Hematopoietic multipotent progenitor cell treated with erythropoietin and hydrocortisone succinate and interleukin-3 and kit ligand, for 15 days (in vitro differentiated cells): ENCODE results near the gene TMEM140.

ENCODE experiments used
- DNase-seq: peaks from one replicate; pipeline ENCODE4 v3.0.0-alpha.2; 2015; ENCODE audit warnings: low spot score

TMEM140 gene

DNA sequence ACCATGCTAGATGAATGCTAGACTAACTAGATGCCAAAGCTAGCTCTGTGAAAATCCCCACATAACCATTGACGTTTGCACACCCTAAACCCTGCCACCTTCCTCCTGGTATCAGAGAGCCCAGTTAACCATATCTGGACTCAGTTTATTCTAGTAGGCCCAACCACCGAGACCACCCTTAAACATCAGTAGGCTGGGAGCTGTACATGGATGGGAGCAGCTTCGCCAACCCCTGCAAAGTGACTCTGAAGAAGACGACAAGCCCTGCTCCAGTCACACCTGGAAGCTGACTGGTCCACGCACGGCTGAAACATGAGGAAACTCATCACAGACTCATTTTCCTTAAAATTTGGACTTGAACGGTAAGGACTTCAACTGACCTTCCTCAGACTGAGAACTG is 27.1 kb downstream of the TMEM140 start:
- DNase-seq = no peak

DNA sequence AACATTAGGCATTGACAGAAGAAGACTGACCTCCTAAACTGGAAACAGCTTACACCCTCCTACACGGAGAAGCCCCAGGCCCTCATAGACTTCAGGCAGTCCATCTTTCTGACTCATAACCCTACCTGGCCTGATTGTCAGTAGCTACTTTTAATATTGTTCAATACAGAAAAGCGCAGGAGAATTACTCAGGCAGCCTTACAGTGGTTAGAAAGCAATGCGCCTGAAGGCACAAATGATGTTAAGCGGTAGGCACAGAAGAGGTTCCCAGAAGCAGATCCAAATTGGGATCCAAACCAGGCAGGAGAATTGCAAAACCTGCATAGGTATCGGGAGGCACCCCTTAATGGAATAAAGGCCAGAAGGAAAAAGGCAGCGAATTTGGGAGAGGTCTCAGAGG is 28.1 kb downstream of the TMEM140 start:
- DNase-seq = no peak

GRCh38 chr7:135177028-135177696 is 29.3 kb downstream of the TMEM140 start:
- DNase-seq = no peak

DNA sequence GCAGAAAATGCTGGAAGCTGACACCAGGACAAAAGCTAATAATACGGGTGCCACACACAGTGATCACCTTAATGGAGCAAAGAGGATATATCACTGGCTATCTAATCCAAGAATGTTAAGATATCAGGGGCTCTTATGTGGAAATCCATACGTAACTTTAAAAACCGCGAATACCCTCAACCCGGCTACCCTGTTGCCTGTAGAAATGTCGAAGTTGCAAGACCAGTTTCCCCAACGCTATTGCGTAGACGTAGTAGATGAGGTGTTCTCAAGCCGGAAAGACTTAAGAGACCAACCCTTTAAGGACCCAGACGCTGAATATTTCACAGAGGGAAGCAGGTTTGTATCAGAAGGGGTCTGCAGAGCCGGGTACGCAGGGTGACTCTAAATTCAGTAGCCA is 30.5 kb downstream of the TMEM140 start:
- no peak for DNase-seq

GRCh38 chr7:135179321-135179925 is 31.6 kb downstream of the TMEM140 start:
- no peak for DNase-seq

DNA sequence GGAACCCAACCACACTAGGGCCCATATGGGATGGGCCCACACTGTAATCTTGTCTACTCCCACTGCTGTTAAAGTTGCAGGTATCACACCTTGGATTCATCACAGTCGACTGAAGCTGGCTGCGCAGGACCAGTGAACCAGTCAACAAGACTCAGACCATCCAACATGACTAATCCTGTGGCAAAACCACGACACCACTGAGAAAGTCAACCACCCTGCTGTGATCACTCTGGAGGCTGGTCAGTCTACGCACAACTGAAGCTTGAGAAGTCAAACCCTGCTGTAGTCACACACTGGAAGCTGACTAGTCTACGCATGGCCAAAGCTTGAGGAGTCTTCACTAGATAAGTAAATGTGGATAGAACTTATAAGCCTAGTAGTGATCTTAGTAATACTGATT is 32.2 kb downstream of the TMEM140 start:
- no peak for DNase-seq

- no peak for DNase-seq
These were observed 33.5 kb downstream of the TMEM140 start for GRCh38 chr7:135181261-135181928.

DNA sequence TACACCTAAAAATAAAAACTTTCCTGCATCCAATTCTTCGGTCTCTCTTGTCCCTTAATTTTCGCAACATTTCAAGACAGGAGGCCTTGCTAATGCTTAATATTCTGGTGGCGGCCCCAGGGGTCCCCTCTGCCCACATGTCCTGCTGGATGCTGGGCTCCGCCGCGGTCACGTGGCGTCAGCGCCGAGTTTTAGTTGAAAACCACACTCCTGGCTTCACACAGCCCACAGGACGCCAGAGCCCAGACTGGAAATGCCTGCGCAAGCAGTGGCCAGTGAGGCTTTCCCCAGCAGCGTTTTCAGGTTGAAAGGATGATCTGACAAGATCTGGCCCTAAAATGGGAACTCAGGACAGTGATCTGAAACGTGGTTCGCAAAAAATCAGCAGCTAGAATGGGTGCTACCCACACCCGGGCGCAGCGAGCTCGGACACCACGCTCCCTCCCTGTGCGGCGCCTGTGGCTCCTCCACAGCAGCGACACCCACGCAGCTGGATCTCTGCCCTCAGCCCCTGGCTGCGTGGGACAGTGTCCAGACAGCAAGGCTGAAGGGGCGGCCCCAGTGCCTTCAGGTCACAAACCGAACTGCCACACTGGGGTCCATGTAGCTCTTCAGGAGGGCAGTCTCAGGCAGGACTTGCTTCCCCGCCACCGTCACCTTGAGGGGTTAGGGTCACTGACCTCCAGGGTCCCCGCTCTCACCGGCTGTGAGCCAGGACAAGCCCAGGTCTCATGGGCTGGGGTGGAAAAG is 34.2 kb downstream of the TMEM140 start:
- DNase-seq = no peak

GRCh38 chr7:135183478-135183877 is 35.6 kb downstream of the TMEM140 start:
- DNase-seq = no peak

- no peak for DNase-seq
These were observed 36.5 kb downstream of the TMEM140 start for GRCh38 chr7:135184254-135184841.

- DNase-seq = no peak
These were observed 37.8 kb downstream of the TMEM140 start for GRCh38 chr7:135185471-135186260.

- no peak for DNase-seq
These were observed 38.3 kb downstream of the TMEM140 start for GRCh38 chr7:135186261-135186540.

GRCh38 chr7:135186841-135187253 is 39.0 kb downstream of the TMEM140 start:
- DNase-seq = no peak

- no peak for DNase-seq
These were observed 40.6 kb downstream of the TMEM140 start for GRCh38 chr7:135188298-135188984.

DNA sequence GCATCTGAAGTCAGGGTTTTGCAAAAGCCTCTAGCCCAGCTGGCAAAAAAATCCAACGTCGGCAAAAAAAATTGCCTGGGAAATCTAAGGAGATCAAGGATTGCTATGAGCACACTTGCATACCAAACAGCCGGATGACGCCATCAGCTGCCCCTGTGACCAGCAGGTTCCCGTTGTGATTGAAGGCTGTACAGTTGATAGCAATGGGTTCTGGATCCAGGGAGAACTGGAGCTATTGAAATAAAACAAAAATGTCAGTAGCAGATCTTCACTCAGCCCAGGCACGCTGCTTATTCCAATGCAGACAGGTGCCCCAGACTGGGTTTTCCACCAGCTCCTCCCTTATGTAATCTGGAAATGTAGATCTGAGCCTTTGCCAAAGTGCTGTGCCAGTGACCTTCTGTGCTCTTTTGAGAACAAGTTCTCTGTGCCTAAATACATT is 41.4 kb downstream of the TMEM140 start:
- DNase-seq = no peak

- DNase-seq = no peak
These were observed 42.1 kb downstream of the TMEM140 start for GRCh38 chr7:135189961-135190360.

DNA sequence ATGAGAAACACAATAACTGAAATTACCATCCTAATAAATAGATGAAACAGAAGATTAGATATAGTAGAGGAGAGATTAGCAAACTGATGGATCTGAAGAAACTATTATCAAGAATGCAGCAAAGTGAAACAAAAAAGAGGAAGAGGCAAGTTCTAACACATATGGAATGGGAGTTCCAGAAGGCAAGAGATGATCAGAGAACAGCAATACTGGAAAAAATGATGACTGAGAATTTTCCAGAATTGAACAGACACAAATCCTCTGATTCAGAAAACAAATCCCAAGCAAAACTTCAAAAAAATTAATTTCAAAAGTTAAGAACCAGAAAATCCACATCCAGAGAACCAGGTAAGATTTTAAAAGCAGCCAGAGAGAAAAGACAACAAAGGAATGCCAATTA is 42.8 kb downstream of the TMEM140 start:
- DNase-seq = no peak

DNA sequence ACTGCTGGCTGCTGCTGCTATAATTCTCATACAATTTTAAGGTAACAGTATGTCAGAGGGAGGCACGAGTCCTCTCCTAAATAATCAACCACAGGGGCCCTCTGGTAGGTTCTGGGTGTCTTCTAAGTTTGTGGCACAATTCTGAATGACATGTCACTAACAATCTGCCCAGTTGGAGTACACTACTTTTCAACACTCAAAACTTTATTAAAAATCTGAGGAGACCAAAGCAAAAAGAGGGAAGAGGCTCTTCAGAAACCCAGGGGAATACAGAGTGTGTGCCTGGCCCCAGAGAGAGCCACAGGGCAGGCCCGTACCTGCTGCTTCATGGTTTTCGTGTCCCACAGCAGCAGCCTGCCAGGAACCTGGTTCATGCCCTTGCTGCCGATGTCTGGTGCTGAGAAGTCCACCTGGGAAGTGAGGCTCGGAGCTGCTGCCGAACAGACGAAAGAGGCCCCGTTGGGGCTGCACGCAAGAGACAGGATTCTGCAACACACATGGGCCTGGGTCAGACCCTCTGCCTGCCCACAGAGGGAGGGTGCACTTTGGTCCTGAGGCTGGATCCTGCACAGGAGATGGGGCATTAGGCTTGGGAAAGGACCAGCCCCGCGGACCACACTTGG is 45.2 kb downstream of the TMEM140 start:
- DNase-seq = no peak

GRCh38 chr7:135193615-135194081 is 45.8 kb downstream of the TMEM140 start:
- DNase-seq = no peak

- no peak for DNase-seq
These were observed 46.7 kb downstream of the TMEM140 start for GRCh38 chr7:135194494-135195095.
